ENCODE measurements around the gene CCDC88B. TPM values are rescaled to one million over a fixed set of nuclear protein-coding genes. Genes with fewer than 3 reads are reported as not detected.

CCDC88B gene
- total RNA-seq, 1 experiment from 2014 or later: 14.7 TPM

DNA sequence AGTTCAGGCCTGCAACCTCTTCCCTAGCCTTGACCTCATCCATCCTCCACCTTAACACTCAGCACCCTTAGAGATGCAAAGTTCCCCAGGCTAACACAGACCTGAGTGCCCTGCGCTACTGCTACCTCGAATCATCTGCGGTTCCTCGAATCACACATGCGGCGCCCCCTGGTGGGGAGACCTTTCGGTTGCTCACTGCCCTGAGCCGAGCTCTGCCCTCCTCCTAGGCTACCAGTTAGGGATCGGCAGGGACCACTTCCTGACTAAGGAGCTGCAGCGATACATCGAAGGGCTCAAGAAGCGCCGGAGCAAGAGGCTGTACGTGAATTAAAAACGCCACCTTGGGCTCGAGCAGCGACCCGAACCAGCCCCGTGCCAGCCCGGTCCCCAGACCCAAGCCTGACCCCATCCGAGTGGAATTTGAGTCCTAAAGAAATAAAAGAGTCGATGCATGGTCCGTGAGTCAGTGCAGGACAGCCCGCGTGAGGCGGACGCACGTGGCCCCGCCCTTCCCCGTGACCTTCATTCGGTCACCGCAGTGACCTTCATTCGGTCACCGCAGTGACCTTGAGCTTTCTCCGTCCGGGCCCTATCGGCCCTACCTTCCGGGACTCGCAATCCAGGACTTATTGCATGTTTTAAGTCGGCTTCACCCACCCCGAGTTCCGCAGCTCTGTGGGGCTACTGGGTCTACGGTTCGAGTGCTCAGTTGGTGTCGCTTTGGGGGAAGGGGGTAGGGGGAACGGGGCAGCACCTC, 35.5 kb upstream of the CCDC88B start:
- intact Hi-C loops (cut with micrococcal nuclease): loop anchor here (1.0 to 5.0 kb wide), 6 partner anchors 38 to 117 kb away; partner anchors contain the start of genes CCDC88B, FKBP2, PLCB3 and STIP1
- peaks cover 0 to 8% of the 10 kb centered on the region in 2 experiments; a peak in 1 of 4 replicates for H3K36me3 ChIP-seq (ENCODE audit: control insufficient read depth in 1 of 2, insufficient read depth in 2 of 2, low read length in 2 of 2)
- peak overlapping the region; percentile 84 for H3K4me2 ChIP-seq (ENCODE audit: low read length)
- H3K79me2 ChIP-seq (ENCODE audit: insufficient read depth, low read length): peaks cover 26% of the 10 kb centered on the region
- H3K9me2 ChIP-seq (ENCODE audit: insufficient read depth): no peaks in the 10 kb centered on the region
- ChIA-PET RAD21 (ENCODE audit: low non-redundant PET in 1 of 2, low total read pairs in 2 of 2, uncharacterized antibody in 2 of 2, unreplicated experiment in 2 of 2) (interaction anchor here (0.6 to 2.5 kb wide), 9 partner anchors 13 to 100 kb away, joined by 3 to 7 read pairs (median 4); partner anchors contain the start of gene PRDX5 (in 2 of the 2)), CTCF (interaction anchor here (0.7 to 5.8 kb wide), 26 partner anchors 8 to 384 kb away, joined by 3 to 80 read pairs (median 4); partner anchors contain the start of genes BAD, FERMT3, FKBP2 and GPR137), POLR2A (interaction anchor here (0.9 to 5.5 kb wide), 10 partner anchors 13 to 1463 kb away, joined by 3 to 30 read pairs (median 5); partner anchors contain the start of genes PPP1R14B, PRDX5, STIP1 and TRMT112)
- DNase-seq (ENCODE audit: low read depth, low spot score) (peak; percentile 80), ATAC-seq (peak; percentile 48)
- H3K27ac ChIP-seq (ENCODE audit: low read depth, low read length): peak overlapping the region; percentile 99
- H3K9me3 ChIP-seq (ENCODE audit: control insufficient read depth in 1 of 2, insufficient read depth in 1 of 2, low read depth in 1 of 2, low read length in 2 of 2): no peaks in the 10 kb centered on the region
- TF ChIP-seq, protein P1, sequence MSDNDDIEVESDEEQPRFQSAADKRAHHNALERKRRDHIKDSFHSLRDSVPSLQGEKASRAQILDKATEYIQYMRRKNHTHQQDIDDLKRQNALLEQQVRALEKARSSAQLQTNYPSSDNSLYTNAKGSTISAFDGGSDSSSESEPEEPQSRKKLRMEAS (IDR thresholded peaks at IDR 0.05): no peak
- TF ChIP-seq ZFX (IDR thresholded peaks at IDR 0.05): no peak
- TF ChIP-seq CEBPB (IDR thresholded peaks at IDR 0.05; ENCODE audit: low read depth): no peak
- TF ChIP-seq ZNF274 (IDR thresholded peaks at IDR 0.05; ENCODE audit: low read depth, low read length): no peak
- no peak for TF ChIP-seq EGR1 (IDR thresholded peaks at IDR 0.05; ENCODE audit: low read depth)
- TF ChIP-seq POLR2AphosphoS5 (IDR thresholded peaks at IDR 0.05; ENCODE audit: low read depth, low read length): peak; percentile 61
- TF ChIP-seq SRF (IDR thresholded peaks at IDR 0.05; ENCODE audit: low read depth): no peak
- TF ChIP-seq POLR2A (IDR thresholded peaks at IDR 0.05; ENCODE audit: borderline replicate concordance, extremely low read depth, insufficient read depth, insufficient read length): peak; percentile 70
- TF ChIP-seq, protein P2, sequence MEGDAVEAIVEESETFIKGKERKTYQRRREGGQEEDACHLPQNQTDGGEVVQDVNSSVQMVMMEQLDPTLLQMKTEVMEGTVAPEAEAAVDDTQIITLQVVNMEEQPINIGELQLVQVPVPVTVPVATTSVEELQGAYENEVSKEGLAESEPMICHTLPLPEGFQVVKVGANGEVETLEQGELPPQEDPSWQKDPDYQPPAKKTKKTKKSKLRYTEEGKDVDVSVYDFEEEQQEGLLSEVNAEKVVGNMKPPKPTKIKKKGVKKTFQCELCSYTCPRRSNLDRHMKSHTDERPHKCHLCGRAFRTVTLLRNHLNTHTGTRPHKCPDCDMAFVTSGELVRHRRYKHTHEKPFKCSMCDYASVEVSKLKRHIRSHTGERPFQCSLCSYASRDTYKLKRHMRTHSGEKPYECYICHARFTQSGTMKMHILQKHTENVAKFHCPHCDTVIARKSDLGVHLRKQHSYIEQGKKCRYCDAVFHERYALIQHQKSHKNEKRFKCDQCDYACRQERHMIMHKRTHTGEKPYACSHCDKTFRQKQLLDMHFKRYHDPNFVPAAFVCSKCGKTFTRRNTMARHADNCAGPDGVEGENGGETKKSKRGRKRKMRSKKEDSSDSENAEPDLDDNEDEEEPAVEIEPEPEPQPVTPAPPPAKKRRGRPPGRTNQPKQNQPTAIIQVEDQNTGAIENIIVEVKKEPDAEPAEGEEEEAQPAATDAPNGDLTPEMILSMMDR (IDR thresholded peaks at IDR 0.05 in 2 of 3, conservative IDR thresholded peaks at IDR 0.05 in 1 of 3; ENCODE audit: borderline replicate concordance in 1 of 3, insufficient read depth in 1 of 3, low read depth in 2 of 3, low read length in 2 of 3): peak in 2 of 3 experiments; percentile 89 to 95; a peak in 4 of 6 replicates
- TF ChIP-seq, protein P3, sequence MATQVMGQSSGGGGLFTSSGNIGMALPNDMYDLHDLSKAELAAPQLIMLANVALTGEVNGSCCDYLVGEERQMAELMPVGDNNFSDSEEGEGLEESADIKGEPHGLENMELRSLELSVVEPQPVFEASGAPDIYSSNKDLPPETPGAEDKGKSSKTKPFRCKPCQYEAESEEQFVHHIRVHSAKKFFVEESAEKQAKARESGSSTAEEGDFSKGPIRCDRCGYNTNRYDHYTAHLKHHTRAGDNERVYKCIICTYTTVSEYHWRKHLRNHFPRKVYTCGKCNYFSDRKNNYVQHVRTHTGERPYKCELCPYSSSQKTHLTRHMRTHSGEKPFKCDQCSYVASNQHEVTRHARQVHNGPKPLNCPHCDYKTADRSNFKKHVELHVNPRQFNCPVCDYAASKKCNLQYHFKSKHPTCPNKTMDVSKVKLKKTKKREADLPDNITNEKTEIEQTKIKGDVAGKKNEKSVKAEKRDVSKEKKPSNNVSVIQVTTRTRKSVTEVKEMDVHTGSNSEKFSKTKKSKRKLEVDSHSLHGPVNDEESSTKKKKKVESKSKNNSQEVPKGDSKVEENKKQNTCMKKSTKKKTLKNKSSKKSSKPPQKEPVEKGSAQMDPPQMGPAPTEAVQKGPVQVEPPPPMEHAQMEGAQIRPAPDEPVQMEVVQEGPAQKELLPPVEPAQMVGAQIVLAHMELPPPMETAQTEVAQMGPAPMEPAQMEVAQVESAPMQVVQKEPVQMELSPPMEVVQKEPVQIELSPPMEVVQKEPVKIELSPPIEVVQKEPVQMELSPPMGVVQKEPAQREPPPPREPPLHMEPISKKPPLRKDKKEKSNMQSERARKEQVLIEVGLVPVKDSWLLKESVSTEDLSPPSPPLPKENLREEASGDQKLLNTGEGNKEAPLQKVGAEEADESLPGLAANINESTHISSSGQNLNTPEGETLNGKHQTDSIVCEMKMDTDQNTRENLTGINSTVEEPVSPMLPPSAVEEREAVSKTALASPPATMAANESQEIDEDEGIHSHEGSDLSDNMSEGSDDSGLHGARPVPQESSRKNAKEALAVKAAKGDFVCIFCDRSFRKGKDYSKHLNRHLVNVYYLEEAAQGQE (IDR thresholded peaks at IDR 0.05; ENCODE audit: low read depth): no peak
- TF ChIP-seq YY1 (IDR thresholded peaks at IDR 0.05; ENCODE audit: extremely low read depth, insufficient replicate concordance, low read depth, low read length): peak; percentile 55
- no peak for TF ChIP-seq RAD21 (IDR thresholded peaks at IDR 0.05; ENCODE audit: low read depth)
- no peak for TF ChIP-seq ELF1 (IDR thresholded peaks at IDR 0.05; ENCODE audit: borderline replicate concordance, low read depth)
- TF ChIP-seq TCF7L2 (IDR thresholded peaks at IDR 0.05; ENCODE audit: borderline replicate concordance, extremely low read depth, insufficient read depth, insufficient read length): peak; percentile 11
- peaks cover 12 to 55% of the 10 kb centered on the region in 2 experiments; a peak in 3 of 4 replicates for H3K4me1 ChIP-seq (ENCODE audit: control insufficient read depth in 1 of 2, insufficient read depth in 2 of 2, low read length in 2 of 2)
- no peak overlapping the region for H2AFZ ChIP-seq (ENCODE audit: low read depth, low read length, poor library complexity, severe bottlenecking)
- H3K4me3 ChIP-seq (replicated peaks in 1 of 2; ENCODE audit: low read depth in 1 of 2, low read length in 2 of 2): peak overlapping the region; percentile 59 to 70
- no peaks in the 10 kb centered on the region for H4K20me1 ChIP-seq (ENCODE audit: insufficient read depth)
- no peaks in the 10 kb centered on the region for H3K27me3 ChIP-seq (ENCODE audit: insufficient read depth, low read length)
- BruUV-seq (replicated peaks): TSS peak; percentile 97
- H3K9ac ChIP-seq (ENCODE audit: low read length): peak overlapping the region; percentile 88

Data from HCT116 (cell line).